Measurements from ENCODE around the gene POLR2A. TPM values are rescaled to one million over a fixed set of nuclear protein-coding genes. Genes with fewer than 3 reads are reported as not detected.
"Not testable (repeated sequence)": the region's sequence is repeated elsewhere in the genome, so short reads cannot be mapped to it uniquely, and the experiment has no call there.

Gene POLR2A
- total and polyA plus RNA-seq, 8 donors = 8.1 to 750 (median 57.2) TPM

DNA sequence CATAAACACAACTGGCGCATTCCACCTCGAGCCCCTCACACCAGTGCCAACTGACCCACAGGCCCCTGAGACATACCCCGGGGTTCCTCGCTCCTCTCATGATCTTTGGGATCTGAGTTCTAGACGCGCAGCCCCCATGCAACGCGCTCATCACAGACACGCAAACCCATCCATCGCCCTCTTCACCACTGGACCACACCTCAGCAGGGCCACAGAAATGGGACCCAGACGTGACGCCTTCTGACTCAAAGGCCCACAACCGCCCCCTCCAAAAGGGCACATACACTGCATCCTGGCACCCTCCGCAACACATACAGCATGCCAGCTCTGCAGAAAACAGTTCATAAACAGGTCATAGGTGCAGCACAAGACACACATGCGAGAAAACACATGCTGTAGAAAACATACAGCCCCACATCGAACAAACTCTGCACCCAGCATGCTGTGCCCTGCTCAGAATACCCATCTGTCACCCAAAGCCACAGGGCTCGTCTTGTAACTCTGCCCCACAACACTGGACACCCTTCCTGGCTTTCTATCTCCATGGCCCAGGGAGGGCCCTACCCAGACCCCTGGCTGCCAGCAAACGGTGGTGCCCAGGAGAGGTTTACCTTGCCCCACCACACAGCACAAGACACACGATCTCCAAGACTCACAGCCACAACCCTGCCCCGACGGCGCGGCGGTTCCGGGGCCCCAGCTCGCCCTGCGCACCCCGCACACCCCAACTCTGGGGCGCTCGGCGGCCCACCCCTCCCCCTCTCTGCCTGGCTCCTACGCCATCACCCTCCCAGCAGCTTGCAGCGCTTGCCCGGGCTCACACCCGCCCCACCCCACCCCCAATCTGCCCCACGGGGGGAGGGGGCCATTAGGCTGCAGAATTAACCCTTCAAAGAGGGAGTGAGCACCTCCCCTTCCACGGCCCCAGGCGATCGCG is 5.6 kb upstream of the POLR2A start:
- TF ChIP-seq, protein P1, sequence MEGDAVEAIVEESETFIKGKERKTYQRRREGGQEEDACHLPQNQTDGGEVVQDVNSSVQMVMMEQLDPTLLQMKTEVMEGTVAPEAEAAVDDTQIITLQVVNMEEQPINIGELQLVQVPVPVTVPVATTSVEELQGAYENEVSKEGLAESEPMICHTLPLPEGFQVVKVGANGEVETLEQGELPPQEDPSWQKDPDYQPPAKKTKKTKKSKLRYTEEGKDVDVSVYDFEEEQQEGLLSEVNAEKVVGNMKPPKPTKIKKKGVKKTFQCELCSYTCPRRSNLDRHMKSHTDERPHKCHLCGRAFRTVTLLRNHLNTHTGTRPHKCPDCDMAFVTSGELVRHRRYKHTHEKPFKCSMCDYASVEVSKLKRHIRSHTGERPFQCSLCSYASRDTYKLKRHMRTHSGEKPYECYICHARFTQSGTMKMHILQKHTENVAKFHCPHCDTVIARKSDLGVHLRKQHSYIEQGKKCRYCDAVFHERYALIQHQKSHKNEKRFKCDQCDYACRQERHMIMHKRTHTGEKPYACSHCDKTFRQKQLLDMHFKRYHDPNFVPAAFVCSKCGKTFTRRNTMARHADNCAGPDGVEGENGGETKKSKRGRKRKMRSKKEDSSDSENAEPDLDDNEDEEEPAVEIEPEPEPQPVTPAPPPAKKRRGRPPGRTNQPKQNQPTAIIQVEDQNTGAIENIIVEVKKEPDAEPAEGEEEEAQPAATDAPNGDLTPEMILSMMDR (IDR thresholded peaks at IDR 0.05) = no peak
- TF ChIP-seq POLR2AphosphoS5 (IDR thresholded peaks at IDR 0.05) = no peak
- no peak for TF ChIP-seq POLR2A (IDR thresholded peaks at IDR 0.05)
- TF ChIP-seq EP300 (IDR thresholded peaks at IDR 0.05) = no peak
- Histone ChIP-seq H3K27ac (peak overlapping the region; percentile 97 to 100 (median 100)), H3K9me3 (no peaks in the 10 kb centered on the region), H3K36me3 (no peaks in the 10 kb centered on the region), H3K4me3 (peak overlapping the region; percentile 87 to 99 (median 96)), H3K4me1 (peaks cover 38 to 85% (median 69%) of the 10 kb centered on the region in 4 donors), H3K27me3 (no peaks in the 10 kb centered on the region)
- WGBS, 5 donors = 7 to 25% (median 16%) methylated on average over 17 to 39 of the region's 40 CpGs
- intact Hi-C loops (cut with DNase I; ENCODE audit: low total_unique reads) = loop anchor here (5.0 kb wide), 1 partner anchor 41 kb away; the partner anchor contains the start of genes FGF11 and TMEM102
- peak; percentile 55 to 86 for DNase-seq

DNA sequence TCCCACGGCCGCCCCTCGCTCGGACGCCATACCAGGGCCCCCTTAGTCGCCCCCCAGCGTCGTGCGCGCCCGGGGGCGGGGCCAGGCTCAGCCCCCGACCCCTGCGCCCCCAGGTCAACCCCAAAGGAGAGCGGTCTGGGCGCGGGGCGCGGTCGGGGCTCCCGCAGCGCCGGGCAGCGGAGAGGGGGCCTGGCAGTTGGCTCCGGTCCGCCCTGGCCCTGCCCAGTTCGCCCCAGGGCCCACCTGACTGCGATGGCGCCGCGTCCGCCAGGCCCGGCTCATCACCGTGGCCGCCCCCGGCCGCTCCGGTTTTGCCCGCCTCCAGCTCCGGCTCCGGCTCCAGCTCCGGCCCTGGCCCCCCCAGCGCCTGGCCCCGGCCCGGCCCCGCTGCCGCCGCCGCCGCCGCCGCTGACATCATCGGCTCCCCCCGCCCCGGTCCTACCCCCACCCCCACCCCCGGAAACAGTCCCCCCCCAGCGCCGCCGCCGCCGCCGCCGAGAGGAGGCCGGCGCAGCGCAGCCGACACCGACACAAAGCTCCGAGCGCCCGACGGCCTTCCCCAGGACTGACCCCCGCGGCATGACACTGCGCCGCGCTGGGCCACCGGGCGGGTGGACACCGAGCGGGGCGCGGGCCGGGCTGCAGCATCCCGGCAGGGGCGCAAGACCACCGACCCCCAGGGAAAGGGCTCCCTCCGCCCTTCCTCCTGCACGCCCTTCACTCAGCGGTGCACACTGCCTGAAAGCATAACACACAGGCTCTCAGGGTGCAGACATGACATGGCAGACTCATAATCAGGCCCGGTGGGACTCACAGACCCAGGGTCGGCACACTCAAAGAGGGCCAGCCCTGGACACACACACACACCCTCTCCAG is 4.7 kb upstream of the POLR2A start, which contains the start of gene ZBTB4:
TSS of gene ZBTB4 (minus strand) at position 419 of the 876 bp plus-strand sequence. CDS start 12,830 bp downstream, outside the sequence.
- peak; percentile 65 to 87 for DNase-seq
- peaks cover 38 to 78% (median 67%) of the 10 kb centered on the region in 4 donors for H3K4me1 ChIP-seq
- intact Hi-C loops (cut with DNase I; ENCODE audit: low total_unique reads) = loop anchor here (5.0 kb wide), 1 partner anchor 42 kb away; the partner anchor contains the start of genes FGF11 and TMEM102
- no peaks in the 10 kb centered on the region for H3K9me3 ChIP-seq
- peak within 1 kb of the TSS; percentile 87 to 99 (median 96) for H3K4me3 ChIP-seq
- peak within 1 kb of the TSS; percentile 97 to 100 (median 100) for H3K27ac ChIP-seq
- H3K27me3 ChIP-seq = no peaks in the 10 kb centered on the region
- H3K36me3 ChIP-seq = no peaks in the 10 kb centered on the region
- 0 to 1% (median 1%) methylated on average over 21 to 92 of the region's 92 CpGs for WGBS, 5 donors
- TF ChIP-seq POLR2A (IDR thresholded peaks at IDR 0.05) = peak in 1 of 4 donors; percentile 24
- TF ChIP-seq EP300 (IDR thresholded peaks at IDR 0.05) = no peak
- TF ChIP-seq POLR2AphosphoS5 (IDR thresholded peaks at IDR 0.05) = peak in 2 of 3 donors; percentile 35 to 70
- TF ChIP-seq, protein P1 (IDR thresholded peaks at IDR 0.05) = no peak

DNA sequence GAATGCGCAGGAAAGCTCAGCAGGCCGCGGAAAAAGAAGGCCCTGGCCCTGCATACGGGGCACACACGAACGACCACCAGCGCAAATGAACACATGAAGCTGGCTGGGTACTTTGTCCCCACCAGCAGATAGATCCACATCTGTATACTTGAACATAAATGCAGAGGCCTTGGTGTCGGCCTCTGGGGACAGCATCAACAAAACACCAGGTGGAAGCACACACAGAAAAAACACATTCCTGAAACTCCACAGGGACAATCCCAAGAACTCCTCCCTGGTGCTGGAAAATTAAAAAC is 4.1 kb upstream of the POLR2A start:
- no peaks in the 10 kb centered on the region for H3K9me3 ChIP-seq
- intact Hi-C loops (cut with DNase I; ENCODE audit: low total_unique reads) = no loop called here
- peaks cover 38 to 74% (median 65%) of the 10 kb centered on the region in 4 donors for H3K4me1 ChIP-seq
- H3K27ac ChIP-seq = peak overlapping the region; percentile 97 to 100 (median 100)
- TF ChIP-seq POLR2A (IDR thresholded peaks at IDR 0.05) (no peak), POLR2AphosphoS5 (IDR thresholded peaks at IDR 0.05) (no peak), EP300 (IDR thresholded peaks at IDR 0.05) (no peak)
- TF ChIP-seq, protein P1 (IDR thresholded peaks at IDR 0.05) = no peak
- WGBS, 5 donors = 1 to 7% (median 5%) methylated on average over 8 of the region's 8 CpGs
- no peaks in the 10 kb centered on the region for H3K27me3 ChIP-seq
- no peak for DNase-seq
- H3K4me3 ChIP-seq = peak overlapping the region; percentile 87 to 99 (median 96)
- H3K36me3 ChIP-seq = no peaks in the 10 kb centered on the region

DNA sequence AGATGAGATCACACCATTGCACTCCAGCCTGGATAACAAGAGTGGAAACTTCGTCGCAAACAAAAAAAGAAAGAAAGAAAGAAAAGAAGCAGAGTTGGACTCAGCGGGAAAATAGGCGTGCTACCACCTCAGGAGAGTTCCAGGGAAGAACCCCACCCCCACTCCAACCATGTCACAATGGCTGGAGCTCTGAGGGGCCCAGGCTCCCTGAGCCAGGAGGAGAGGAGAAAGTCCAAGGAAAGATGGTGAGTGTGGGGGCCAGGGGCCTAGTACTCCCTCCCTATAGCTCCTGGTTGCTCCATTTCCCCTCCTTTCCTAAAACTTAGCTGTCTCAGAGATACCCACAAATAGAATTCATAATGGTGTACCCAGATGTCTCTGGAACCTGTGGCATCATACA is 2.9 kb upstream of the POLR2A start, which contains the start of gene SLC35G6:
TSS of gene SLC35G6 (plus strand) at position 172 of the 400 bp plus-strand sequence. CDS start at position 243, 71 bp downstream.
- Histone ChIP-seq H3K27ac (peak within 1 kb of the TSS; percentile 98 to 100 (median 100)), H3K4me1 (peaks cover 34 to 74% (median 65%) of the 10 kb centered on the region in 4 donors), H3K4me3 (peak within 1 kb of the TSS in 3 of 4 donors; percentile 87 to 99 (median 92))
- H3K27me3 ChIP-seq; H3K36me3 ChIP-seq; intact Hi-C loops (cut with DNase I; ENCODE audit: low total_unique reads); DNase-seq; H3K9me3 ChIP-seq: not testable (repeated sequence)
- WGBS, 5 donors = 91 to 100% (median 92%) methylated on average over 4 of the region's 4 CpGs

DNA sequence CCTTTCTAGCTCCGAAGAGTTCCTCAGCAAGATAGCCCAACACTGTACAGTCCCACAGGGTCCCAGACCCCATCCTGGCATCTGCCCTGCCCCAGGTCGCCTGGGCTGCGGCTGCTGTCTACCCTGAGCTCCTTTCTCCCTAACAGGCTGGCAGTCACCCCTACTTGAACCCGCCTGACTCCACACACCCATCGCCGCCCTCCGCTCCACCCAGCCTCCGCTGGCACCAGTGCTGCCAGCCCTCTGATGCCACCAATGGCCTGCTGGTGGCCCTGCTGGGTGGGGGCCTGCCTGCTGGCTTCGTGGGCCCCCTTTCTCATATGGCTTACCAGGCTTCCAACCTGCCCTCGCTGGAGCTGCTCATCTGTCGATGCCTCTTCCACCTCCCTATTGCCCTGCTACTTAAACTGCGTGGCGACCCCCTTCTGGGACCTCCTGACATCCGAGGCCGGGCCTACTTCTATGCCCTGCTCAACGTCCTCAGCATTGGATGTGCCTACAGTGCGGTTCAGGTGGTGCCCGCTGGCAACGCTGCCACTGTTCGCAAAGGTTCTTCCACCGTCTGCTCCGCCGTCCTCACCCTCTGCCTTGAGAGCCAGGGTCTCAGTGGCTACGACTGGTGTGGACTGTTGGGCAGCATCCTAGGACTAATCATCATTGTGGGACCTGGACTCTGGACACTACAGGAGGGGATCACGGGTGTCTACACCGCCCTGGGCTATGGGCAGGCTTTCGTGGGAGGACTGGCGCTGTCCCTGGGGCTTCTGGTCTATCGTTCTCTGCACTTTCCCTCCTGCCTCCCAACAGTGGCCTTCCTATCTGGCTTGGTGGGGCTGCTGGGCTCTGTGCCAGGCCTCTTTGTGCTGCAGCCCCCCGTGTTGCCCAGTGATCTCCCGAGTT is 2.1 kb upstream of the POLR2A start:
- 83 to 86% (median 84%) methylated on average over 24 to 31 of the region's 31 CpGs for WGBS, 5 donors

DNA sequence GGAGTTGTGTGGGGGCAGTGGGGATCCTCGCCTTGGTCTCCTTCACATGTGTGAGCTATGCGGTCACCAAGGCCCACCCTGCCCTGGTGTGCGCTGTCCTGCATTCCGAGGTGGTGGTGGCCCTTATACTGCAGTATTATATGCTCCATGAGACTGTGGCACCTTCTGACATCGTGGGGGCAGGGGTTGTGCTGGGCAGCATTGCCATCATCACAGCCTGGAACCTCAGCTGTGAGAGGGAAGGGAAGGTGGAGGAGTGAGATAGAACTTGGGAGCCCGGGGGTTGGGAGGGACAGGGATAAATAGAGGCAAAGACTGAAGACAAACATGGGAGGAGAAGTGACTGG is 1.5 kb upstream of the POLR2A start:
- Histone ChIP-seq H3K4me1 (peaks cover 33 to 74% (median 65%) of the 10 kb centered on the region in 4 donors), H3K4me3 (peak overlapping the region in 3 of 4 donors; percentile 55 to 71 (median 57)), H3K27ac (peak overlapping the region; percentile 94 to 100 (median 99))
- H3K9me3 ChIP-seq; H3K36me3 ChIP-seq; DNase-seq; H3K27me3 ChIP-seq; intact Hi-C loops (cut with DNase I; ENCODE audit: low total_unique reads): not testable (repeated sequence)
- WGBS, 5 donors = 48 to 69% (median 63%) methylated on average over 6 of the region's 6 CpGs

More for the DNA sequence above, 2.1 kb upstream of the POLR2A start:
- Histone ChIP-seq H3K4me1 (peaks cover 34 to 74% (median 65%) of the 10 kb centered on the region in 4 donors), H3K27ac (peak overlapping the region; percentile 94 to 100 (median 99))
- H3K9me3 ChIP-seq; intact Hi-C loops (cut with DNase I; ENCODE audit: low total_unique reads); H3K36me3 ChIP-seq; H3K27me3 ChIP-seq; DNase-seq; H3K4me3 ChIP-seq: not testable (repeated sequence)

Measured in stomach (tissue), 9 donors.